Activated T-helper 2 cell treated with anti-CD3 and anti-CD28 coated beads, Interferon-gamma antibody, Interleukin-2, Interleukin-4, amounts not matched to agents 10 μg/mL and 5 μg/mL and 100 μg/mL, durations not matched to agents 14 hours and 24 hours and 36 hours (primary cell): Measurements from ENCODE around the gene NR4A1. TPM values are rescaled to one million over a fixed set of nuclear protein-coding genes. Genes with fewer than 3 reads are reported as not detected.
A peak's percentile ranks its signal among the peaks of the same experiment; 100 is the strongest.

Experiments used
- DNase-seq: peaks from one replicate; pipeline ENCODE4 v3.0.0; 2021; ENCODE audit warnings: low spot score
- H3K27ac Mint-ChIP-seq: one replicate; pipeline ENCODE4 v1.8.0; 2021; ENCODE audit warnings: mixed read lengths
- H3K27me3 Mint-ChIP-seq: one replicate; pipeline ENCODE4 v1.8.0; 2021; ENCODE audit warnings: low read depth, mixed read lengths
- H3K36me3 Mint-ChIP-seq: one replicate; pipeline ENCODE4 v1.8.0; 2021; ENCODE audit warnings: low read depth, mixed read lengths
- H3K4me1 Mint-ChIP-seq: one replicate; pipeline ENCODE4 v1.8.0; 2021; ENCODE audit warnings: low read depth, mixed read lengths
- H3K4me3 Mint-ChIP-seq: one replicate; pipeline ENCODE4 v1.8.0; 2021; ENCODE audit warnings: low read depth, mild to moderate bottlenecking, moderate library complexity, mixed read lengths
- H3K9me3 Mint-ChIP-seq: one replicate; pipeline ENCODE4 v1.8.0; 2021; ENCODE audit warnings: mixed read lengths
- intact Hi-C: fragments of 100-400 bp; cut with micrococcal nuclease; formaldehyde crosslinking; loops from one replicate; pipeline ENCODE4 v1.15.1; 2023
- total RNA-seq: library from RNA; stranded (reverse); gene quantifications from 2 replicates; pipeline ENCODE4 v1.2.3, GENCODE V29; 2022

The NR4A1 gene
- total RNA-seq, 1 donor from 2014 or later, result 134 TPM

GRCh38 chr12:52023976-52024688 is 27.1 kb upstream of the NR4A1 start:
- intact Hi-C loops, result loop anchor here (1.0 to 5.0 kb wide), 3 partner anchors 17 to 52 kb away; no protein-coding TSS in a partner anchor
- H3K4me3 Mint-ChIP-seq, result peak overlapping the region; percentile 87
- H3K27ac Mint-ChIP-seq, result peak overlapping the region; percentile 98
- no peaks in the 10 kb centered on the region for H3K36me3 Mint-ChIP-seq
- DNase-seq, result no peak
- H3K27me3 Mint-ChIP-seq, result peaks cover 3% of the 10 kb centered on the region
- H3K4me1 Mint-ChIP-seq, result peaks cover 39% of the 10 kb centered on the region
- no peaks in the 10 kb centered on the region for H3K9me3 Mint-ChIP-seq

- peaks cover 3% of the 10 kb centered on the region for H3K27me3 Mint-ChIP-seq
These were observed 26.4 kb upstream of the NR4A1 start for GRCh38 chr12:52024845-52025230.

GRCh38 chr12:52026263-52026662 is 25.0 kb upstream of the NR4A1 start:
- intact Hi-C loops, result loop anchor here (1.0 kb wide), 1 partner anchor 94 kb away; no protein-coding TSS in a partner anchor
- Mint-ChIP-seq H3K27ac (peak overlapping the region; percentile 98), H3K36me3 (no peaks in the 10 kb centered on the region)

More at GRCh38 chr12:52024845-52025230, 26.4 kb upstream of the NR4A1 start:
- Mint-ChIP-seq H3K36me3 (no peaks in the 10 kb centered on the region), H3K9me3 (no peaks in the 10 kb centered on the region), H3K27ac (peak overlapping the region; percentile 98), H3K4me1 (peaks cover 39% of the 10 kb centered on the region), H3K4me3 (peak overlapping the region; percentile 87)
- intact Hi-C loops, result loop anchor here (1.0 to 5.0 kb wide), 6 partner anchors 8 to 58 kb away; partner anchors contain the start of genes ATG101 and NR4A1
- peak; percentile 64 for DNase-seq

GRCh38 chr12:52027085-52027843 is 24.0 kb upstream of the NR4A1 start:
- Mint-ChIP-seq H3K4me3 (no peak overlapping the region), H3K27me3 (no peaks in the 10 kb centered on the region), H3K27ac (no peak overlapping the region), H3K4me1 (peaks cover 27% of the 10 kb centered on the region), H3K36me3 (no peaks in the 10 kb centered on the region), H3K9me3 (no peaks in the 10 kb centered on the region)
- DNase-seq, result no peak
- intact Hi-C loops, result no loop called here

More at GRCh38 chr12:52026263-52026662, 25.0 kb upstream of the NR4A1 start:
- no peak overlapping the region for H3K4me3 Mint-ChIP-seq
- no peaks in the 10 kb centered on the region for H3K27me3 Mint-ChIP-seq
- peaks cover 26% of the 10 kb centered on the region for H3K4me1 Mint-ChIP-seq
- DNase-seq, result no peak
- no peaks in the 10 kb centered on the region for H3K9me3 Mint-ChIP-seq

- Mint-ChIP-seq H3K4me1 (peaks cover 32% of the 10 kb centered on the region), H3K36me3 (no peaks in the 10 kb centered on the region)
- intact Hi-C loops, result no loop called here
These were observed 21.6 kb upstream of the NR4A1 start for GRCh38 chr12:52029685-52030084.

GRCh38 chr12:52032446-52032803 is 18.8 kb upstream of the NR4A1 start:
- intact Hi-C loops, result no loop called here
- peaks cover 6% of the 10 kb centered on the region for H3K27me3 Mint-ChIP-seq
- peak overlapping the region; percentile 73 for H3K4me3 Mint-ChIP-seq
- H3K9me3 Mint-ChIP-seq, result no peaks in the 10 kb centered on the region
- H3K4me1 Mint-ChIP-seq, result peaks cover 33% of the 10 kb centered on the region
- no peak for DNase-seq
- peak overlapping the region; percentile 54 for H3K27ac Mint-ChIP-seq
- H3K36me3 Mint-ChIP-seq, result no peaks in the 10 kb centered on the region

More at GRCh38 chr12:52029685-52030084, 21.6 kb upstream of the NR4A1 start:
- H3K27me3 Mint-ChIP-seq, result no peaks in the 10 kb centered on the region
- H3K27ac Mint-ChIP-seq, result no peak overlapping the region
- H3K9me3 Mint-ChIP-seq, result no peaks in the 10 kb centered on the region
- no peak overlapping the region for H3K4me3 Mint-ChIP-seq
- no peak for DNase-seq

GRCh38 chr12:52032804-52033445 is 18.3 kb upstream of the NR4A1 start:
- intact Hi-C loops, result loop anchor here (1.0 kb wide), 2 partner anchors 8 to 18 kb away; partner anchors contain the start of gene NR4A1
- Mint-ChIP-seq H3K27ac (peak overlapping the region; percentile 81), H3K4me1 (peaks cover 34% of the 10 kb centered on the region), H3K27me3 (peaks cover 6% of the 10 kb centered on the region), H3K9me3 (no peaks in the 10 kb centered on the region), H3K36me3 (no peaks in the 10 kb centered on the region), H3K4me3 (peak overlapping the region; percentile 73)
- DNase-seq, result peak; percentile 88

GRCh38 chr12:52033446-52034140 is 17.6 kb upstream of the NR4A1 start:
- peaks cover 4% of the 10 kb centered on the region for H3K36me3 Mint-ChIP-seq
- H3K27ac Mint-ChIP-seq, result peak overlapping the region; percentile 81
- DNase-seq, result no peak
- no peaks in the 10 kb centered on the region for H3K9me3 Mint-ChIP-seq
- peaks cover 6% of the 10 kb centered on the region for H3K27me3 Mint-ChIP-seq
- peak overlapping the region; percentile 71 for H3K4me3 Mint-ChIP-seq
- H3K4me1 Mint-ChIP-seq, result peaks cover 40% of the 10 kb centered on the region
- intact Hi-C loops, result loop anchor here (1.0 kb wide), 2 partner anchors 8 to 18 kb away; partner anchors contain the start of gene NR4A1

GRCh38 chr12:52035190-52035589 is 16.1 kb upstream of the NR4A1 start:
- Mint-ChIP-seq H3K27me3 (peaks cover 6% of the 10 kb centered on the region), H3K4me1 (peaks cover 53% of the 10 kb centered on the region), H3K27ac (no peak overlapping the region), H3K9me3 (no peaks in the 10 kb centered on the region), H3K4me3 (peak overlapping the region; percentile 55), H3K36me3 (peaks cover 7% of the 10 kb centered on the region)
- intact Hi-C loops, result no loop called here
- no peak for DNase-seq

- H3K4me3 Mint-ChIP-seq, result peak overlapping the region; percentile 58
- H3K9me3 Mint-ChIP-seq, result no peaks in the 10 kb centered on the region
- no peak for DNase-seq
- intact Hi-C loops, result no loop called here
- H3K4me1 Mint-ChIP-seq, result peaks cover 57% of the 10 kb centered on the region
- H3K27me3 Mint-ChIP-seq, result peaks cover 6% of the 10 kb centered on the region
- H3K27ac Mint-ChIP-seq, result peak overlapping the region; percentile 45
- H3K36me3 Mint-ChIP-seq, result peaks cover 8% of the 10 kb centered on the region
These were observed 15.3 kb upstream of the NR4A1 start for GRCh38 chr12:52035926-52036325.

GRCh38 chr12:52036587-52037171 is 14.6 kb upstream of the NR4A1 start:
- intact Hi-C loops, result loop anchor here (1.0 kb wide), 2 partner anchors 11 to 15 kb away; partner anchors contain the start of gene NR4A1
- DNase-seq, result peak; percentile 74
- no peaks in the 10 kb centered on the region for H3K9me3 Mint-ChIP-seq
- H3K4me1 Mint-ChIP-seq, result peaks cover 61% of the 10 kb centered on the region
- peaks cover 6% of the 10 kb centered on the region for H3K27me3 Mint-ChIP-seq
- H3K4me3 Mint-ChIP-seq, result peak overlapping the region; percentile 58
- H3K36me3 Mint-ChIP-seq, result peaks cover 8% of the 10 kb centered on the region
- no peak overlapping the region for H3K27ac Mint-ChIP-seq
